Astrocyte (in vitro differentiated cells and primary cell): ENCODE results near the gene CDC45. TPM values are rescaled to one million over a fixed set of nuclear protein-coding genes. Genes with fewer than 3 reads are reported as not detected.

ENCODE experiments used
- DNase-seq: peaks from one replicate; pipeline ENCODE4 v3.0.0-alpha.2; 2010; ENCODE audit warnings: low read depth
- FAIRE-seq: peaks from 2 replicates; lab custom pipeline; 2011; peaks lifted over from hg19 to GRCh38; lab: Jason Lieb, UNC
- H2AFZ ChIP-seq: 2 replicates; pipeline ENCODE4 v1.6.0; 2012; ENCODE audit warnings: low read depth, low read length, inconsistent platforms
- H3K27ac ChIP-seq: 2 replicates; pipeline ENCODE4 v1.5.1; 2011; ENCODE audit warnings: low read depth, low read length, inconsistent platforms
- H3K27me3 ChIP-seq: 2 replicates; pipeline ENCODE4 v1.6.0; 2011; ENCODE audit warnings: low read length, inconsistent platforms; ENCODE audit not compliant: insufficient read depth
- H3K36me3 ChIP-seq: 2 replicates; pipeline ENCODE4 v1.5.1; 2011; ENCODE audit warnings: low read length, inconsistent platforms; ENCODE audit not compliant: insufficient read depth
- H3K4me1 ChIP-seq: 2 replicates; pipeline ENCODE4 v1.5.1; 2011; ENCODE audit warnings: low read length, inconsistent platforms; ENCODE audit not compliant: insufficient read depth
- H3K4me2 ChIP-seq: 2 replicates; pipeline ENCODE4 v1.6.0; 2012; ENCODE audit warnings: low read length, inconsistent platforms
- H3K4me3 ChIP-seq: 2 replicates; pipeline ENCODE4 v1.5.1; 2011; ENCODE audit warnings: low read depth, mild to moderate bottlenecking, low read length, inconsistent platforms; ENCODE audit not compliant: insufficient read depth
- H3K79me2 ChIP-seq: 2 replicates; pipeline ENCODE4 v1.6.0; 2012; ENCODE audit warnings: mild to moderate bottlenecking, low read length, inconsistent platforms; ENCODE audit not compliant: insufficient read depth
- H3K9ac ChIP-seq: 2 replicates; pipeline ENCODE4 v1.6.0; 2012; ENCODE audit warnings: mild to moderate bottlenecking, low read length, inconsistent platforms
- H3K9me3 ChIP-seq: 2 replicates; pipeline ENCODE4 v1.5.1; 2012; ENCODE audit warnings: low read depth, mild to moderate bottlenecking, low read length, inconsistent platforms; ENCODE audit not compliant: insufficient read depth
- H4K20me1 ChIP-seq: 2 replicates; pipeline ENCODE4 v1.6.0; 2012; ENCODE audit warnings: low read length, inconsistent platforms; ENCODE audit not compliant: insufficient read depth
- H3K27ac Mint-ChIP-seq: one replicate; pipeline ENCODE4 v1.8.0; 2021; ENCODE audit warnings: mild to moderate bottlenecking, mixed read lengths; ENCODE audit not compliant: unreplicated experiment
- H3K27me3 Mint-ChIP-seq: one replicate; pipeline ENCODE4 v1.8.0; 2021; ENCODE audit warnings: low read depth, mixed read lengths; ENCODE audit not compliant: unreplicated experiment
- H3K36me3 Mint-ChIP-seq: one replicate; pipeline ENCODE4 v1.8.0; 2021; ENCODE audit warnings: low read depth, mixed read lengths; ENCODE audit not compliant: unreplicated experiment
- H3K4me1 Mint-ChIP-seq: one replicate; pipeline ENCODE4 v1.8.0; 2021; ENCODE audit warnings: low read depth, mixed read lengths; ENCODE audit not compliant: unreplicated experiment
- H3K4me3 Mint-ChIP-seq: one replicate; pipeline ENCODE4 v1.8.0; 2021; ENCODE audit warnings: mild to moderate bottlenecking, moderate library complexity, mixed read lengths; ENCODE audit not compliant: unreplicated experiment
- H3K9me3 Mint-ChIP-seq: one replicate; pipeline ENCODE4 v1.8.0; 2021; ENCODE audit warnings: mild to moderate bottlenecking, mixed read lengths; ENCODE audit not compliant: unreplicated experiment
- CTCF ChIP-seq: IDR thresholded peaks from 2 replicates; pipeline ENCODE4 v1.5.1; 2011; ENCODE audit warnings: low read depth, mild to moderate bottlenecking, inconsistent platforms, low read length, moderate library complexity; ENCODE audit not compliant: insufficient read depth
- EZH2 ChIP-seq: IDR thresholded peaks from 2 replicates; pipeline ENCODE4 v1.6.1; 2012; ENCODE audit warnings: mild to moderate bottlenecking, low read length, inconsistent platforms; ENCODE audit not compliant: insufficient read depth
- total RNA-seq: library from RNA; stranded (reverse); gene quantifications from 2 replicates; pipeline ENCODE4 v1.2.1, GENCODE V29; 2021

Gene CDC45
- total RNA-seq, 1 donor from 2014 or later: 2.1 TPM

DNA sequence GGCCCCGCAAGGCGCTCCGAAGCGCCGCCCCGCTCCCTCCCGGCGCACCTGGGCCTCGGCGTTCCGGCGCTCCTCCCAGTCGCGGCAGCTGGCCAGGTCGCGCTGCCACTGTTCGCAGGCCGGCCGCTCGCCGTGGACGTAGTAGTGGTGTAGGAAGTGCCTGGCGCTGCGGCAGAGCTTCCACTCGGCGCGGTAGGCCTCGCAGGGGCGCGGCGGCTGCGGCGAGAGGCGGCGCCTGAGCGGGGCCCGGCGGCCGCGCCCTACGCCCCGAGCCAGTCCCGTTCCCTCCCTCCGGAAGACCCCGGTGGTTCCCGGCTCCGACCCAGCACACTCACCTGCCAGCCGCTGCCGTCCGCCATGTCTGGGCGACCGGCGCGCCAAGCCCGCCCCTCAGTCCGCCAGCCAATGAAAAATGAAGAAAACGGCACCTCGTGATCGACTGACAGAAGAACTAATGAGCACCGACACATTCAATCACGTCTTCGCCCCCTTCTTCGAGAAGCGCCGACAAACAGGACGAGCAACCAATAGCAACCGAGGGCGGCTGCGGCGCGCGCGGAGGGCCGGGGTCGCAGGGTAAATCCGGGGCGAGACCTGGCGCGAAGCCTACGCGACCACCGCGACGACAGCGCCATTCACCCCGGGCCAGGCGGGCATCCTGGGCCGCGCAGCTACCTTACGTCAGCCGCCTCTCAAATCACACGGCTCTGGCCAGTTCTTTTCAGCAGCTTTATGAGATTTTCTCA is 32.2 kb upstream of the CDC45 start, which contains the start of gene C22orf39:
Gene C22orf39 (minus strand): TSS at position 382 of the 746 bp plus-strand sequence. CDS start 23 bp downstream, at position 359.
- peaks cover 4% of the 10 kb centered on the region for H3K36me3 Mint-ChIP-seq
- FAIRE-seq (no peak), DNase-seq (peak; percentile 88)
- peaks cover 12% of the 10 kb centered on the region for H3K4me1 ChIP-seq
- no peaks in the 10 kb centered on the region for H3K9me3 Mint-ChIP-seq
- TF ChIP-seq CTCF (no peak), EZH2 (no peak)
- peak within 1 kb of the TSS; percentile 63 for H3K4me3 ChIP-seq
- peaks cover 13% of the 10 kb centered on the region for H3K4me1 Mint-ChIP-seq
- peak within 1 kb of the TSS; percentile 61 for H3K27ac ChIP-seq
- H3K27me3 ChIP-seq: no peaks in the 10 kb centered on the region
- H2AFZ ChIP-seq: peak within 1 kb of the TSS; percentile 58
- H3K36me3 ChIP-seq: peaks cover 29% of the 10 kb centered on the region
- no peaks in the 10 kb centered on the region for H3K27me3 Mint-ChIP-seq
- H3K79me2 ChIP-seq: peaks cover 50% of the 10 kb centered on the region
- H3K4me3 Mint-ChIP-seq: peak within 1 kb of the TSS; percentile 96
- peak within 1 kb of the TSS; percentile 83 for H3K4me2 ChIP-seq
- H3K27ac Mint-ChIP-seq: peak within 1 kb of the TSS; percentile 88
- H3K9me3 ChIP-seq: no peaks in the 10 kb centered on the region
- peaks cover 38% of the 10 kb centered on the region for H4K20me1 ChIP-seq
- H3K9ac ChIP-seq: peak within 1 kb of the TSS; percentile 83

DNA sequence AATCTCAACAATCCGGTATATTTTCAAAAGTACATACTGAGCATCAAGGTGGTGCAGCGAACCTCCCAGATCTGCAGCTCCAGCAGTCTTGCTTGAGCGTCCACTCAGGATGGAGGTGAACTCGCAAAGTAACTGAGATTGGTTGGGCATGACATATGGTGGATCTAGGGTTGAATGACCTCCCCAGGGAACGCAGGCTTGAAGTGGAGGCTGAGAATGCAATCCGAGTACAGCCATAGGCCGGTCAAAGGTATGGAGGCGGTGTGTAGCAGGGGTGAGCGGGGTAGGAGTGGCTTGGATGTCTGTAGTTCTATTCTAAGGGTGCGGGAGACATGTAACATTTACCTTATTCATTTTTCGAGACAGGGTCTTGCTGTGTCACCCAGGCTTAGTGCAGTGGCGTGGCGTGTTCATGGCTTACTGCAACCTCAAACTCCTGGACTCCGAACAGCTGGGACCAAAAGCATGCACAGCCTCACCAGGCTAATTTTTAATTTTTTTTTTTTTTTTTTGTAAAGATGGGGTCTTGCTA is 31.6 kb upstream of the CDC45 start:
- DNase-seq (peak; percentile 48), FAIRE-seq (no peak)
- peak overlapping the region; percentile 61 for H3K27ac ChIP-seq

More for the DNA sequence above, 31.6 kb upstream of the CDC45 start:
- no peaks in the 10 kb centered on the region for H3K27me3 Mint-ChIP-seq
- H3K27me3 ChIP-seq: no peaks in the 10 kb centered on the region
- H3K4me3 ChIP-seq: peak overlapping the region; percentile 63
- peak overlapping the region; percentile 87 for H3K4me3 Mint-ChIP-seq
- peak overlapping the region; percentile 83 for H3K9ac ChIP-seq
- H3K9me3 ChIP-seq: no peaks in the 10 kb centered on the region
- peaks cover 13% of the 10 kb centered on the region for H3K4me1 Mint-ChIP-seq
- peaks cover 43% of the 10 kb centered on the region for H3K79me2 ChIP-seq
- peak overlapping the region; percentile 58 for H2AFZ ChIP-seq
- no peaks in the 10 kb centered on the region for H3K9me3 Mint-ChIP-seq
- TF ChIP-seq EZH2: no peak
- TF ChIP-seq CTCF: no peak
- H4K20me1 ChIP-seq: peaks cover 34% of the 10 kb centered on the region
- peak overlapping the region; percentile 83 for H3K4me2 ChIP-seq
- H3K36me3 Mint-ChIP-seq: peaks cover 5% of the 10 kb centered on the region
- H3K27ac Mint-ChIP-seq: peak overlapping the region; percentile 67
- peaks cover 33% of the 10 kb centered on the region for H3K36me3 ChIP-seq
- H3K4me1 ChIP-seq: peaks cover 12% of the 10 kb centered on the region
